T-helper 2 cell treated with Interferon-gamma antibody and Interleukin-4, amounts not matched to agents 5 μg/mL and 100 μg/mL, for 36 hours (primary cell): ENCODE results near the gene N4BP2L2.

Source experiments
- DNase-seq: peaks from one replicate; pipeline ENCODE4 v3.0.0; 2021; ENCODE audit warnings: low spot score
- H3K27ac Mint-ChIP-seq: one replicate; pipeline ENCODE4 v1.8.0; 2021; ENCODE audit warnings: mild to moderate bottlenecking, mixed read lengths
- H3K27me3 Mint-ChIP-seq: one replicate; pipeline ENCODE4 v1.8.0; 2021; ENCODE audit warnings: low read depth, mixed read lengths
- H3K36me3 Mint-ChIP-seq: one replicate; pipeline ENCODE4 v1.8.0; 2021; ENCODE audit warnings: low read depth, mixed read lengths
- H3K4me1 Mint-ChIP-seq: one replicate; pipeline ENCODE4 v1.8.0; 2021; ENCODE audit warnings: low read depth, mixed read lengths
- H3K4me3 Mint-ChIP-seq: one replicate; pipeline ENCODE4 v1.8.0; 2022; ENCODE audit warnings: mild to moderate bottlenecking, moderate library complexity, mixed read lengths
- H3K9me3 Mint-ChIP-seq: one replicate; pipeline ENCODE4 v1.8.0; 2021; ENCODE audit warnings: mixed read lengths

N4BP2L2 gene

DNA sequence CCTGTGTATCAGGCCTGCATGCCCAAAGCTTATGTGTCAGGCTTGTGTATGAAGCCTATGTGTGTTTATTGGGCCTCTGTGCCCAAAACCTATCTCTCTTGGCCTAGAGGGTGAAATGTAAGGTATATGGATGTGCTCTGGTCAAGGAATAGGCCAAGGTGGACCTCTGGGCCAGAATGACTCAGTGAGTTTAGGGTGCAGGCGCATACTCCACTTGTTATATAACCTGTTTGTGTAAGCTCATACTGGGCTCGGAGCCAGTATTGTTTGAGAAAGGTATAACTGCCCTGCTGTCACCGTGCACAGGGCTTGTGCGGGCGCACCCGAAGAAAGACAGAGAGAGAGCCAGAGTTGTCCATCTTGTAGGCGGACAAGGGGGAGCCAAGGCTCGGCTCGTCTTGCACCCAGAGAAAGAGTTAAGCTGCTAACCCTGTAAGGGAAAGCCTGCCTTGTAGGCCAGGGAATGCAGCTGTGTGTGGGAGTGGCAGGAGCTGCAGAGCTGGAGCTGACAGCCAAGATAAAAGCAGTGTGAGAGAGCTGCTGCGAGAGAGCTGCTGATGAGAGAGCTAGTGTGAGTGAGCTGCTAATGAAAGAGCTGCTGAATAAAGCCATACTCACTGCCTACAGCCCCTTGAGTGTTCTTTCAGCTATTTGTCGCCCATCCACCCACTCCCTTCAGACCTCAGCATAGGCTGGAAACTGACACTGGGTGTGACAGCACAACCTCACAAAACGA is 67.2 kb downstream of the N4BP2L2 start:
- no peaks in the 10 kb centered on the region for H3K27me3 Mint-ChIP-seq
- H3K4me1 Mint-ChIP-seq = peaks cover 16% of the 10 kb centered on the region
- peak overlapping the region; percentile 60 for H3K27ac Mint-ChIP-seq
- no peaks in the 10 kb centered on the region for H3K36me3 Mint-ChIP-seq
- H3K9me3 Mint-ChIP-seq = no peaks in the 10 kb centered on the region
- no peak for DNase-seq
- peak overlapping the region; percentile 39 for H3K4me3 Mint-ChIP-seq

DNA sequence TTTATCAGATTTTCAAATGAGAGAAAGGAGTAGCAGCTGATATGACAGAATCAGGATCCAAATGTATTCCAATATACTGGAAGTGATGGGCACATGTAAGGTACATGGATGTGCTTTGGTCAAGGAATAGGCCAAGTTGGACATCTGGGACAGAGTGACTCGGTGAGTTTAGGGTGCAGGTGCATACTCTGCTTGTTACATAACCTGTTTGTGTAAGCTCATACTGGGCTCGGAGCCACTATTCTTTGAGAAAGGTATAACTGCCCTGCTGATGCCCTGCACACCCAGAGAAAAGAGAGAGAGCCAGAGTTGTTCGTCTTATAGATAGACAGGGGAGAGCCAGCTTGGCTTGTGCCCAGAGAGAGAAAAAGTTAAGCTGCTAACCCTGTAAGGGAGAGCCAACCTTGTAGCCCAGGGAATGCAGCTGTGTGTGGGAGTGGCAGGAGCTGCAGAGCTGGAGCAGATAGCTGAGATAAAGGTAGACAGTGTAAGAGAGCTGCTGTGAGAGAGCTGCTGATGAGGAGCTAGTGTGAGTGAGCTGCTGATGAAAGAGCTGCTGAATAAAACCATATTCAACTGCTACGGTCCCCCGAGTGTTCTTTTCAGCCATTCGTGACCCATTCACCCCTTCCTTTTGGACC is 70.0 kb downstream of the N4BP2L2 start:
- H3K27me3 Mint-ChIP-seq = no peaks in the 10 kb centered on the region
- peaks cover 16% of the 10 kb centered on the region for H3K4me1 Mint-ChIP-seq
- peaks cover 5% of the 10 kb centered on the region for H3K9me3 Mint-ChIP-seq
- H3K36me3 Mint-ChIP-seq = peaks cover 3% of the 10 kb centered on the region
- no peak overlapping the region for H3K27ac Mint-ChIP-seq
- no peak for DNase-seq
- H3K4me3 Mint-ChIP-seq = no peak overlapping the region

DNA sequence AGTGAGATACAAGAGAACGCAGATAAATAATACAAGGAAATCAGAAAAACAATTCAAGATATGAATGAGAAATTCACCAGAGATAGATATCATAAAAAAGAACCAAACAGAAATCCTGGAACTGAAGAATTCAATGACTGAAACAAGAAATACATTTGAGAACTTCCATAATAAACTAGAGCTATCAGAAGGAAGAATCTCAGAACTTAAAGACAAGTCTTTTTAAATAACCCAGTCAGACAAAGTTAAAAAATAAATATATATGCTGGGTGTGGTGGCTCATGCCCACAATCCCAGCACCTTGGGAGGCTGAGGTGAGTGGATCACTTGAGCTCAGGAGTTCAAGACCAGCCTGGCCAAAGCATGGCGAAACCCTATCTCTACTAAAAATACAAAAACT is 82.0 kb downstream of the N4BP2L2 start:
- Mint-ChIP-seq H3K36me3 (peaks cover 21% of the 10 kb centered on the region), H3K27ac (no peak overlapping the region), H3K27me3 (no peaks in the 10 kb centered on the region), H3K4me3 (no peak overlapping the region), H3K9me3 (peaks cover 29% of the 10 kb centered on the region), H3K4me1 (peaks cover 5% of the 10 kb centered on the region)
- no peak for DNase-seq

DNA sequence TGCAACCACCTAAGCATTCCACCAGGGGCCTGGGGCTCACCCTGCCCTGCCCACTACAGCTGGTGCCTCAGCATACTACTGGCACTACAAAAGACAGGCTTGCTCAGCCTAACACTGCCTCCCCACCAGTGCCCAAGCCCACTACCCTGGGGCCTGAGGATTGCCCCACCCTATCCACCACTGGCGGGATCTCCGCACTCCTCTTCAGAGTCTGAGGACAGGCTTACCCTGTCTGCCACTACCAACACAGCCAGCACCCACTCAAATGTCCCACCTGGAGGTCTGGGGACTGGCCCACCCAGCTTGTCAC is 83.0 kb downstream of the N4BP2L2 start:
- peaks cover 17% of the 10 kb centered on the region for H3K36me3 Mint-ChIP-seq
- H3K9me3 Mint-ChIP-seq = peaks cover 29% of the 10 kb centered on the region
- no peak for DNase-seq
- H3K27me3 Mint-ChIP-seq = no peaks in the 10 kb centered on the region
- H3K27ac Mint-ChIP-seq = no peak overlapping the region
- H3K4me3 Mint-ChIP-seq = no peak overlapping the region
- peaks cover 5% of the 10 kb centered on the region for H3K4me1 Mint-ChIP-seq

DNA sequence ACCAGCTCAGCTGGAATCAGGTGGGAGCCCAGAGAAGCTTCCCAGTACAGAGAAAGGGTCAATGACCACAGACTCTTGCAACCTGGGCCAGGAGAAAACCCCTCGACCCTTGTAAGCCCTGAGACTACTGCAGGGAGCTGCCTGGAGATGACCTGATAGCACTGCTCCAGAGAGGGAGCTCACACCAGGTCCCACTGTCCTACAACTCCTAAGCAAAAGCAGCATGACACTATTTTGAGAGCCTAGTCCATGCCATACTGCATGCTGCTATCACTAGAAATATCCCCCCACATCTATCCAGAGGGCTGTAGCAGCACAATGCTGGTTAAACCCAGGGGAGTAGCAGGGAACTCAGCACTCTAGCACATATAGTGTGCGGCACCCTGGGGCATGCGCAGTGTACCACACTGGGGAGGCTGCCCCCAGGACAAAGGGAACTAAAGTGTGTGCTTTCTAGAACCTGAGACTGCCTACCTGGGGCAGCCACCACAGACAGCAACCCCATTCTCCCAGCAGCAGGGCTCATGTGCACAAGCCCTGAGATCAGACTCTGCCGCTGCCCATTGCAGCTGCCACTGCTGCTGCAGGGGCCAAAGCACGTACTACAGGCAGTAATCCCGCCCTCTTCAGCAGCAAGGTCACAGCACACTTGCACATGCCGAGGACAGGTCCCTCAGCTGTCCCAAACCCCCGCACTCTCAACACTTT is 83.6 kb downstream of the N4BP2L2 start:
- H3K27me3 Mint-ChIP-seq = no peaks in the 10 kb centered on the region
- no peak overlapping the region for H3K4me3 Mint-ChIP-seq
- peaks cover 5% of the 10 kb centered on the region for H3K4me1 Mint-ChIP-seq
- no peak overlapping the region for H3K27ac Mint-ChIP-seq
- peaks cover 29% of the 10 kb centered on the region for H3K9me3 Mint-ChIP-seq
- peaks cover 17% of the 10 kb centered on the region for H3K36me3 Mint-ChIP-seq
- DNase-seq = no peak

DNA sequence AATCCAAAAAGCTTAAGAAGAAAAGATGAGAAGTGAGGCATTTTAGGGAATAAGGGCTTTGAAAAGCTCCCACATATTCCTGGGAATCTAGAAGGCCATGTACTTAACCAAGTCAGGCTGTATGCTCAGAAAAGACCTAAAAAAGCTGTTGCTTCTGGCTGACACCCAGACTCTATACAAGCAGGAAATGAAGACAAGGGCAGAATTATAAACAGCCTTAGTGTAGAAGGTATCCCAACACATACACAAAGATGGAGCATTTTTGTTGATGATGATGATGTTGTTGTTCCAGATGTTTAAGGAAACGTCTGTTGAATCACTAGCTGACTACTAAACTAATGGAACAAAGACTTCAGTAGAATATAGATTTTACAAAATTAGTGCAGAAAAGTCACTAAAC is 84.6 kb downstream of the N4BP2L2 start:
- H3K36me3 Mint-ChIP-seq = peaks cover 17% of the 10 kb centered on the region

DNA sequence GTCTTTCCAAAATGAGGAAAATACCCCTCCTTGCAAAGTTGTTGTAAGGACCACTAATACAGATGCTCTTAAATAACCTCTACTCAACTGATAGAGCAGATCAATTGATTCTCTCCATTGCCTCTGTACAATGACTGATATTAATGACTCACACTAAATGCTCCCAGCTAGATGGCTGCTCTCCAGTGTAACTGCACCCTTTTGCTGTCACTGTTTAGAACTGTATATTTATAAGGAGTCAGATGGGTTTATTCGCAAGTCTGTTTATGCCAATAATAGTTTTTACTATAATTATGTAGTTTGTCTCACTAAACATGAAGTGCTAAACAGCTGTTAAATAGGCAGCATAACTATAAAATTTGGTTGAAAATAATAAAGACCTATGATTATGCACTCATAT is 89.6 kb downstream of the N4BP2L2 start:
- DNase-seq = no peak
- H3K4me3 Mint-ChIP-seq = no peak overlapping the region
- H3K36me3 Mint-ChIP-seq = no peaks in the 10 kb centered on the region
- peaks cover 16% of the 10 kb centered on the region for H3K4me1 Mint-ChIP-seq
- no peaks in the 10 kb centered on the region for H3K27me3 Mint-ChIP-seq
- no peaks in the 10 kb centered on the region for H3K9me3 Mint-ChIP-seq
- H3K27ac Mint-ChIP-seq = no peak overlapping the region

More for the DNA sequence above, 84.6 kb downstream of the N4BP2L2 start:
- Mint-ChIP-seq H3K27ac (no peak overlapping the region), H3K4me3 (no peak overlapping the region), H3K9me3 (peaks cover 28% of the 10 kb centered on the region), H3K4me1 (peaks cover 5% of the 10 kb centered on the region), H3K27me3 (no peaks in the 10 kb centered on the region)
- no peak for DNase-seq

DNA sequence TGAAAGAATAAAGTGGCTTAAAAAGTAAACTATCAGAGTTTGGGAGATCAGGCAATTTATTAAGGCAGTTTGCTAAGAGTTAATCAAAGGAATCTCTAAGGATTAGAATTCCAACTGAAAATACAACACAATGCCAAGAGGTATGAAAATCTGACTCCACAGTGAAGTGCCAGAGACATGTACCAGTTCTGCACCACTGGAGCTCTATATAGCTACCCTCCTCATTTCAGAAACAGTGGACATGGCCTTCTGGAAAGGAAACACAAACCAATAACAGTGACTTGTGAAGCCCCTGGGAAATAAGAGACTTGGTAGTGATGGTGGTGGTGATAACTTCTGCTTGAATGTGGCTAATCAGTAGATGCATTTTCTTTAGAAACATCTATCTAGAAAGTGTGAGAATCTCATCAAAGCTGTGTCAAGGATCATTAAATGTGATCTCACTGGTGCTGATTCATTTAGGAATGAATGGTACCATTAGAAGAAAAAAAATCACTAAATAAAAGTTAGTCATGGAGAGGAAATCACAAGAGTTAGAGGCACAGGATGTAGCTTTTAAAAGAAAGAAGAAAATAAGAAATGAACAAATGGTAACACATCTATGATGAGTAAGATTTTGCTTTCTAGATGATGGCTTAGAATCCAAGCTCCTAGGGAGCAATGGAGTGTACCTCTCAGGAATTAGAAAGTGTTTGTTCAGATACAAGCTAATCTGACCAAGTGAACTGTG is 90.5 kb downstream of the N4BP2L2 start:
- H3K27me3 Mint-ChIP-seq = no peaks in the 10 kb centered on the region
- peak overlapping the region; percentile 1 for H3K27ac Mint-ChIP-seq

GRCh38 chr13:32446773-32447465 is 91.7 kb downstream of the N4BP2L2 start:
- peaks cover 15% of the 10 kb centered on the region for H3K4me1 Mint-ChIP-seq
- no peaks in the 10 kb centered on the region for H3K27me3 Mint-ChIP-seq
- H3K9me3 Mint-ChIP-seq = no peaks in the 10 kb centered on the region
- no peak overlapping the region for H3K27ac Mint-ChIP-seq
- no peak for DNase-seq
- H3K36me3 Mint-ChIP-seq = no peaks in the 10 kb centered on the region
- H3K4me3 Mint-ChIP-seq = no peak overlapping the region

More for the DNA sequence above, 90.5 kb downstream of the N4BP2L2 start:
- peaks cover 11% of the 10 kb centered on the region for H3K4me1 Mint-ChIP-seq
- no peak for DNase-seq
- H3K36me3 Mint-ChIP-seq = no peaks in the 10 kb centered on the region
- no peaks in the 10 kb centered on the region for H3K9me3 Mint-ChIP-seq
- no peak overlapping the region for H3K4me3 Mint-ChIP-seq

DNA sequence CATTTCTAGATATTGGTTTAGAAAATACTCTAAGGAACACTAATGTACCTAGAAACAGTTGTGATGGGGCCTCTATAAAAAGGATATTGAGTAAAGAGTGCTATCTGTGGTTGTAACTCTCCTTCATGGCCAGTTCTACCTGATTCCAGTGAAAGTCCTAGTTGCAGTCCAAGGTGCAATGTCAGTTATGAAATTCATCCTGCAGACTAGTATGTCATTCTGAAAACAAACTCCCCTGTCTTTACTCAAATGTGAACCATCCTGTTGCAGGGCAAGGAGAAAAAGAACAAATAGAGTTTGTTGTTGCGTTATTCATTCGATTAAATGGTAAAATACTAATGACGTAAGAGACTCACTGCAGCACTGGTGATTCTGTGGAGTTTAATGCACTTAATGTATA is 92.4 kb downstream of the N4BP2L2 start:
- no peak for DNase-seq
- no peak overlapping the region for H3K27ac Mint-ChIP-seq
- no peaks in the 10 kb centered on the region for H3K9me3 Mint-ChIP-seq
- no peak overlapping the region for H3K4me3 Mint-ChIP-seq
- no peaks in the 10 kb centered on the region for H3K36me3 Mint-ChIP-seq
- H3K27me3 Mint-ChIP-seq = no peaks in the 10 kb centered on the region
- H3K4me1 Mint-ChIP-seq = peaks cover 15% of the 10 kb centered on the region

DNA sequence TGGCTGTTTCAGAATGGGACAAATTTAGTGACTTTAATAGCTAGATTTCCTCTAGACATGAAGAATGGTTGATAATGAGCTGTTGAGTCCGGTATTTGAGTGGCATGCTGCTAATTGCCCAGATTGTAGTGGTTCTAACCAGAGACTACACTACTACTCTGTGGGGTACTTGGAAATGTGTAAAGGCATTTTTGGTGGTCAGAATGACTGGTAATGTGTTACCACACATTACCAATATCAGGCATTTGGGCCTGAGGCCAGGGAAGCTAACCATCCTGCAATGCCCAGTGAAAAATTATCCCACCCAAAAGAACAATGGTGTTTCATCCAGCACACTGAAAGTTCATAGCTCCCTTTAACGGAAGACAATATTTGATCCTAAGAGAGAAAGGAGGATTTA is 93.1 kb downstream of the N4BP2L2 start:
- H3K36me3 Mint-ChIP-seq = no peaks in the 10 kb centered on the region

GRCh38 chr13:32443111-32443510 is 95.5 kb downstream of the N4BP2L2 start:
- Mint-ChIP-seq H3K4me3 (no peak overlapping the region), H3K9me3 (no peaks in the 10 kb centered on the region), H3K4me1 (peaks cover 11% of the 10 kb centered on the region), H3K27ac (no peak overlapping the region), H3K36me3 (no peaks in the 10 kb centered on the region), H3K27me3 (no peaks in the 10 kb centered on the region)
- peak; percentile 13 for DNase-seq

More for the DNA sequence above, 93.1 kb downstream of the N4BP2L2 start:
- H3K4me3 Mint-ChIP-seq = no peak overlapping the region
- no peaks in the 10 kb centered on the region for H3K9me3 Mint-ChIP-seq
- no peak overlapping the region for H3K27ac Mint-ChIP-seq
- DNase-seq = no peak
- H3K4me1 Mint-ChIP-seq = peaks cover 15% of the 10 kb centered on the region
- H3K27me3 Mint-ChIP-seq = no peaks in the 10 kb centered on the region

- Mint-ChIP-seq H3K9me3 (no peaks in the 10 kb centered on the region), H3K27me3 (no peaks in the 10 kb centered on the region)
- no peak for DNase-seq
Measured at GRCh38 chr13:32438871-32439270, 99.7 kb downstream of the N4BP2L2 start.

More at GRCh38 chr13:32438871-32439270, 99.7 kb downstream of the N4BP2L2 start:
- Mint-ChIP-seq H3K36me3 (no peaks in the 10 kb centered on the region), H3K4me1 (peaks cover 5% of the 10 kb centered on the region), H3K4me3 (no peak overlapping the region), H3K27ac (no peak overlapping the region)
